K562 (cell line): Measurements from ENCODE around the gene LRRC58. TPM values are rescaled to one million over a fixed set of nuclear protein-coding genes. Genes with fewer than 3 reads are reported as not detected.

Source experiments
- RFX5 ChIP-seq: IDR thresholded peaks from 2 replicates; pipeline ENCODE4 v1.6.1; 2011; ENCODE audit warnings: low read depth, mild to moderate bottlenecking, improper control_type of control experiment, low read length
- SMAD2 ChIP-seq: fragments of 150-350 bp; IDR thresholded peaks from 2 replicates; pipeline ENCODE4 v1.6.1; 2014; ENCODE audit warnings: low read depth, mild to moderate bottlenecking, low read length
- SMARCC2 ChIP-seq: fragments of 450-650 bp; IDR thresholded peaks from 2 replicates; pipeline ENCODE4 v1.6.1; 2017; ENCODE audit warnings: antibody characterized with exemption, moderate library complexity, mild to moderate bottlenecking, low read depth
- TBL1XR1 ChIP-seq, 2 experiments: IDR thresholded peaks; 2 replicates each; pipeline ENCODE4 v1.6.1; 2012; ENCODE audit warnings: improper control_type of control experiment in 2 of 2, low read length in 2 of 2, mild to moderate bottlenecking in 1 of 2
- TEAD4 ChIP-seq, 2 experiments: sonication (generic) in 1 of 2; formaldehyde crosslinking in 1 of 2; IDR thresholded peaks; 2 replicates each; pipeline versions ENCODE4 v1.6.1 to v1.8.0; 2012 to 2022; ENCODE audit warnings: borderline replicate concordance in 1 of 2, inconsistent platforms in 1 of 2, low read length in 1 of 2, mild to moderate bottlenecking in 1 of 2, missing genetic modification reagents in 1 of 2
- ZBTB1 ChIP-seq: sonication (generic); formaldehyde crosslinking; IDR thresholded peaks from 2 replicates; pipeline ENCODE4 v1.8.1; 2023; ENCODE audit warnings: missing genetic modification reagents, low read depth, mild to moderate bottlenecking, borderline replicate concordance
- ZNF217 ChIP-seq: sonication (generic); formaldehyde crosslinking; IDR thresholded peaks from 2 replicates; pipeline ENCODE4 v1.8.0; 2022; ENCODE audit warnings: mild to moderate bottlenecking, missing genetic modification reagents
- ZNF57 ChIP-seq: fragments of 450-650 bp; formaldehyde crosslinking; IDR thresholded peaks from 2 replicates; pipeline ENCODE4 v1.4.0; 2020; ENCODE audit warnings: mild to moderate bottlenecking, moderate library complexity
- polyA plus RNA-seq, 8 experiments: library from polyadenylated mRNA; depleted of rRNA in 4 of 8; stranded (reverse) in 5 of 8; unstranded in 3 of 8; fragments of >200 nt; fragmentation: Nextera tagmentation in 2 of 8; fragmentation: Illumina TruSeq in 1 of 8; extraction: Ambion mirVana in 2 of 8; extraction: Trizol in 1 of 8; gene quantifications; 2 replicates each; pipeline versions ENCODE4 v1.2.1 to v1.2.3, GENCODE V29; 2011 to 2014; ENCODE audit warnings: inconsistent platforms in 1 of 8, missing spikeins in 1 of 8
- total RNA-seq, 7 experiments: library from RNA; depleted of rRNA in 6 of 7; stranded (reverse); fragments of >200 nt in 6 of 7; fragmentation: Illumina TruSeq in 2 of 7; extraction: Trizol in 2 of 7; gene quantifications; 2 replicates each; pipeline versions ENCODE4 v1.2.1 to v1.2.3, GENCODE V29; 2011 to 2021; ENCODE audit warnings: low replicate concordance in 1 of 7
- TF ChIP-seq, protein P1 (sequence below): IDR thresholded peaks from 2 replicates; pipeline ENCODE4 v1.6.1; 2014; ENCODE audit warnings: antibody characterized with exemption
- TF ChIP-seq, protein P2 (sequence below): fragments of 250-450 bp; sonication (Bioruptor Pico); IDR thresholded peaks from 2 replicates; pipeline ENCODE4 v1.4.0; 2020; ENCODE audit warnings: borderline replicate concordance
- TF ChIP-seq, protein P3 (sequence below): fragments of 150-350 bp; conservative IDR thresholded peaks from 2 replicates; pipeline ENCODE4 v1.6.1; 2014; ENCODE audit warnings: low read length
- TF ChIP-seq, protein P4 (sequence below): fragments of 450-650 bp; IDR thresholded peaks from 2 replicates; pipeline ENCODE4 v1.6.1; 2016; ENCODE audit warnings: low read depth

Gene LRRC58
- total and polyA plus RNA-seq, 9 of the 15 experiments (the other 6 are each of a cell fraction or from before 2014, with no cell fraction given) = 5.6 to 26.6 (median 14.8) TPM

DNA sequence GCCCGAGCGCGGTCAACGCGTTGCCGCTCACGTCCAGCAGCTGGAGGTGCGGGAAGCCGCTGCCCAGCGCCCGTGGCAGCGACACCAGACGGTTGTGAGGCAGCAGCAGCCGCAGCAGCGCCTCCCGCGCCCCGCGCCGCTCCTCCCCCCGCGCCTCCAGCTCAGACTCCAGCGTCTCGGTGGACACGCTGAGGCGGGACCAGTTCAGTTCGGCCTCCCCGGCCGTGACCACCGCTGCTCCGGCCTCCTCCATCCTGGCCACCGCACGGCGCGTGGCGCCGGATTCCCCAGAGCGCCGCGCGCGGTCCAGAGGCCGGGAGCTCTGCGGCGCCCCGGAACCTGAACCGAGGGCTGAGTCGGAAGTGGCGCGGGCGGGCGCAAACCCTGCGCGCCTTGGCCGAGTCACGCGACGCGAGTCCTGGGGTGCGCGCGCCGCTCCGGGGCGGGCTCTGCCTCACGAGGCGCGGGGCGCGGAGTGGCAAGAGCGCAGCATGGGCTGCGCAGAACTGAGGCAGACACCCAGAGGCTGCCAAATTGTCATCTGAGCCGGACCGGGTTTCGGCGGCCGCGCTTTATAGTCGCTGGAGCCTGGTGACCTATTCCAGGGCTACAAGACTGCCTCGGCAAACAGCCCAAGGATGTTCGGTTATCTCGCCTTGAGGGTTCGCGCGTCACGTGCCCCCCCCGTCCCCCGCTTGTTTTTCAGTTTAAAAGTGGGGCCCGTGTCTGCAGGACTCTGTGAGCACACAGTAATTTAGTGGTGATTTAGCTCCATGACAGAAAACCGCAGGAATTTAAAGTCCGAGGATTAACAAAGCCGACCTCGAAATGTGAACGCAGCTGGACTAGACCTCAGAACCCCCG lies at the start of gene LRRC58 (continued):
- TF ChIP-seq, protein P1, sequence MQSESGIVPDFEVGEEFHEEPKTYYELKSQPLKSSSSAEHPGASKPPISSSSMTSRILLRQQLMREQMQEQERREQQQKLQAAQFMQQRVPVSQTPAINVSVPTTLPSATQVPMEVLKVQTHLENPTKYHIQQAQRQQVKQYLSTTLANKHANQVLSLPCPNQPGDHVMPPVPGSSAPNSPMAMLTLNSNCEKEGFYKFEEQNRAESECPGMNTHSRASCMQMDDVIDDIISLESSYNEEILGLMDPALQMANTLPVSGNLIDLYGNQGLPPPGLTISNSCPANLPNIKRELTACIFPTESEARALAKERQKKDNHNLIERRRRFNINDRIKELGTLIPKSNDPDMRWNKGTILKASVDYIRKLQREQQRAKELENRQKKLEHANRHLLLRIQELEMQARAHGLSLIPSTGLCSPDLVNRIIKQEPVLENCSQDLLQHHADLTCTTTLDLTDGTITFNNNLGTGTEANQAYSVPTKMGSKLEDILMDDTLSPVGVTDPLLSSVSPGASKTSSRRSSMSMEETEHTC = peak; percentile 93
- TF ChIP-seq TBL1XR1 (IDR thresholded peaks at IDR 0.05; ENCODE audit: low read length in 2 of 2) = no peak
- TF ChIP-seq, protein P2, sequence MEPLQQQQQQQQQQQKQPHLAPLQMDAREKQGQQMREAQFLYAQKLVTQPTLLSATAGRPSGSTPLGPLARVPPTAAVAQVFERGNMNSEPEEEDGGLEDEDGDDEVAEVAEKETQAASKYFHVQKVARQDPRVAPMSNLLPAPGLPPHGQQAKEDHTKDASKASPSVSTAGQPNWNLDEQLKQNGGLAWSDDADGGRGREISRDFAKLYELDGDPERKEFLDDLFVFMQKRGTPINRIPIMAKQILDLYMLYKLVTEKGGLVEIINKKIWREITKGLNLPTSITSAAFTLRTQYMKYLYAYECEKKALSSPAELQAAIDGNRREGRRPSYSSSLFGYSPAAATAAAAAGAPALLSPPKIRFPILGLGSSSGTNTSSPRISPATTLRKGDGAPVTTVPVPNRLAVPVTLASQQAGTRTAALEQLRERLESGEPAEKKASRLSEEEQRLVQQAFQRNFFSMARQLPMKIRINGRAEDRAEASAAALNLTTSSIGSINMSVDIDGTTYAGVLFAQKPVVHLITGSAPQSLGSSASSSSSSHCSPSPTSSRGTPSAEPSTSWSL (CRISPR knock-in tag) = no peak
- no peak for TF ChIP-seq ZNF217 (CRISPR knock-in tag)
- TF ChIP-seq SMAD2 = no peak
- TF ChIP-seq ZNF57 (CRISPR knock-in tag) = no peak
- TF ChIP-seq, protein P3, sequence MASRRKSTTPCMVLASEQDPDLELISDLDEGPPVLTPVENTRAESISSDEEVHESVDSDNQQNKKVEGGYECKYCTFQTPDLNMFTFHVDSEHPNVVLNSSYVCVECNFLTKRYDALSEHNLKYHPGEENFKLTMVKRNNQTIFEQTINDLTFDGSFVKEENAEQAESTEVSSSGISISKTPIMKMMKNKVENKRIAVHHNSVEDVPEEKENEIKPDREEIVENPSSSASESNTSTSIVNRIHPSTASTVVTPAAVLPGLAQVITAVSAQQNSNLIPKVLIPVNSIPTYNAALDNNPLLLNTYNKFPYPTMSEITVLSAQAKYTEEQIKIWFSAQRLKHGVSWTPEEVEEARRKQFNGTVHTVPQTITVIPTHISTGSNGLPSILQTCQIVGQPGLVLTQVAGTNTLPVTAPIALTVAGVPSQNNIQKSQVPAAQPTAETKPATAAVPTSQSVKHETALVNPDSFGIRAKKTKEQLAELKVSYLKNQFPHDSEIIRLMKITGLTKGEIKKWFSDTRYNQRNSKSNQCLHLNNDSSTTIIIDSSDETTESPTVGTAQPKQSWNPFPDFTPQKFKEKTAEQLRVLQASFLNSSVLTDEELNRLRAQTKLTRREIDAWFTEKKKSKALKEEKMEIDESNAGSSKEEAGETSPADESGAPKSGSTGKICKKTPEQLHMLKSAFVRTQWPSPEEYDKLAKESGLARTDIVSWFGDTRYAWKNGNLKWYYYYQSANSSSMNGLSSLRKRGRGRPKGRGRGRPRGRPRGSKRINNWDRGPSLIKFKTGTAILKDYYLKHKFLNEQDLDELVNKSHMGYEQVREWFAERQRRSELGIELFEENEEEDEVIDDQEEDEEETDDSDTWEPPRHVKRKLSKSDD = no peak
- no peak for TF ChIP-seq SMARCC2
- TF ChIP-seq ZBTB1 (CRISPR knock-in tag) = peak; percentile 98
- TF ChIP-seq, protein P4, sequence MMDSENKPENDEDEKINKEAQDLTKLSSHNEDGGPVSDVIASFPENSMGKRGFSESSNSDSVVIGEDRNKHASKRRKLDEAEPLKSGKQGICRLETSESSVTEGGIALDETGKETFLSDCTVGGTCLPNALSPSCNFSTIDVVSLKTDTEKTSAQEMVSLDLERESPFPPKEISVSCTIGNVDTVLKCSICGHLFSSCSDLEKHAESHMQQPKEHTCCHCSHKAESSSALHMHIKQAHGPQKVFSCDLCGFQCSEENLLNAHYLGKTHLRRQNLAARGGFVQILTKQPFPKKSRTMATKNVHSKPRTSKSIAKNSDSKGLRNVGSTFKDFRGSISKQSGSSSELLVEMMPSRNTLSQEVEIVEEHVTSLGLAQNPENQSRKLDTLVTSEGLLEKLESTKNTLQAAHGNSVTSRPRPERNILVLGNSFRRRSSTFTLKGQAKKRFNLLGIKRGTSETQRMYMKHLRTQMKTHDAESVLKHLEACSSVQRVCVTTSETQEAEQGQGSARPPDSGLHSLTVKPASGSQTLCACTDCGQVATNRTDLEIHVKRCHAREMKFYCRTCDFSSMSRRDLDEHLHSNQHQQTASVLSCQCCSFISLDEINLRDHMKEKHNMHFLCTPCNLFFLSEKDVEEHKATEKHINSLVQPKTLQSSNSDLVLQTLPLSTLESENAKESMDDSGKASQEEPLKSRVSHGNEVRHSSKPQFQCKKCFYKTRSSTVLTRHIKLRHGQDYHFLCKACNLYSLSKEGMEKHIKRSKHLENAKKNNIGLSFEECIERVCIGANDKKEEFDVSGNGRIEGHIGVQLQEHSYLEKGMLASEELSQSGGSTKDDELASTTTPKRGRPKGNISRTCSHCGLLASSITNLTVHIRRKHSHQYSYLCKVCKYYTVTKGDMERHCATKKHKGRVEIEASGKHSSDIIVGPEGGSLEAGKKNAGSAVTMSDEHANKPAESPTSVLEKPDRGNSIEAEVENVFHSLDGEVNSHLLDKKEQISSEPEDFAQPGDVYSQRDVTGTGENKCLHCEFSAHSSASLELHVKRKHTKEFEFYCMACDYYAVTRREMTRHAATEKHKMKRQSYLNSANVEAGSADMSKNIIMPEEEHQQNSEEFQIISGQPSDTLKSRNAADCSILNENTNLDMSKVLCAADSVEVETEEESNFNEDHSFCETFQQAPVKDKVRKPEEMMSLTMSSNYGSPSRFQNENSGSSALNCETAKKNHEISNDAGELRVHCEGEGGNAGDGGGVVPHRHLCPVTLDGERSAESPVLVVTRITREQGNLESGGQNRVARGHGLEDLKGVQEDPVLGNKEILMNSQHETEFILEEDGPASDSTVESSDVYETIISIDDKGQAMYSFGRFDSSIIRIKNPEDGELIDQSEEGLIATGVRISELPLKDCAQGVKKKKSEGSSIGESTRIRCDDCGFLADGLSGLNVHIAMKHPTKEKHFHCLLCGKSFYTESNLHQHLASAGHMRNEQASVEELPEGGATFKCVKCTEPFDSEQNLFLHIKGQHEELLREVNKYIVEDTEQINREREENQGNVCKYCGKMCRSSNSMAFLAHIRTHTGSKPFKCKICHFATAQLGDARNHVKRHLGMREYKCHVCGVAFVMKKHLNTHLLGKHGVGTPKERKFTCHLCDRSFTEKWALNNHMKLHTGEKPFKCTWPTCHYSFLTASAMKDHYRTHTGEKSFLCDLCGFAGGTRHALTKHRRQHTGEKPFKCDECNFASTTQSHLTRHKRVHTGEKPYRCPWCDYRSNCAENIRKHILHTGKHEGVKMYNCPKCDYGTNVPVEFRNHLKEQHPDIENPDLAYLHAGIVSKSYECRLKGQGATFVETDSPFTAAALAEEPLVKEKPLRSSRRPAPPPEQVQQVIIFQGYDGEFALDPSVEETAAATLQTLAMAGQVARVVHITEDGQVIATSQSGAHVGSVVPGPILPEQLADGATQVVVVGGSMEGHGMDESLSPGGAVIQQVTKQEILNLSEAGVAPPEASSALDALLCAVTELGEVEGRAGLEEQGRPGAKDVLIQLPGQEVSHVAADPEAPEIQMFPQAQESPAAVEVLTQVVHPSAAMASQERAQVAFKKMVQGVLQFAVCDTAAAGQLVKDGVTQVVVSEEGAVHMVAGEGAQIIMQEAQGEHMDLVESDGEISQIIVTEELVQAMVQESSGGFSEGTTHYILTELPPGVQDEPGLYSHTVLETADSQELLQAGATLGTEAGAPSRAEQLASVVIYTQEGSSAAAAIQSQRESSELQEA = no peak
- peak; percentile 13; the same call in 1 of the 2 replicates for TF ChIP-seq TEAD4 (IDR thresholded peaks at IDR 0.05; ENCODE audit: low read length)
- TF ChIP-seq TEAD4 (CRISPR knock-in tag; IDR thresholded peaks at IDR 0.05; ENCODE audit: borderline replicate concordance) = no peak
- no peak for TF ChIP-seq RFX5
